ENCODE data around the gene HDDC2. TPM values are rescaled to one million over a fixed set of nuclear protein-coding genes. Genes with fewer than 3 reads are reported as not detected.

HDDC2 gene
- total RNA-seq, result 64.3 TPM

GRCh38 chr6:125301435-125302391 is at the start of gene HDDC2:
Gene HDDC2, minus strand, starts transcription at chr6:125301967. Its CDS starts 35 bp downstream, at chr6:125301932.
- peak; percentile 77 for ATAC-seq

- no peak for ATAC-seq
Measured at GRCh38 chr6:125346926-125347563, 45.3 kb upstream of the HDDC2 start.

- no peak for ATAC-seq
Measured at GRCh38 chr6:125346201-125346925, 44.6 kb upstream of the HDDC2 start.

GRCh38 chr6:125341460-125341859 is 39.7 kb upstream of the HDDC2 start:
- ATAC-seq, result no peak

GRCh38 chr6:125340991-125341390 is 39.2 kb upstream of the HDDC2 start:
- ATAC-seq, result no peak

GRCh38 chr6:125340175-125340835 is 38.5 kb upstream of the HDDC2 start:
- ATAC-seq, result no peak

GRCh38 chr6:125339653-125340052 is 37.9 kb upstream of the HDDC2 start:
- ATAC-seq, result no peak

GRCh38 chr6:125338381-125338780 is 36.6 kb upstream of the HDDC2 start:
- no peak for ATAC-seq

GRCh38 chr6:125337706-125338105 is 35.9 kb upstream of the HDDC2 start:
- ATAC-seq, result no peak

GRCh38 chr6:125332664-125333063 is 30.9 kb upstream of the HDDC2 start:
- no peak for ATAC-seq

GRCh38 chr6:125325586-125325985 is 23.8 kb upstream of the HDDC2 start:
- ATAC-seq, result no peak

GRCh38 chr6:125323376-125323775 is 21.6 kb upstream of the HDDC2 start:
- no peak for ATAC-seq

- ATAC-seq, result no peak
Measured at GRCh38 chr6:125316621-125317020, 14.9 kb upstream of the HDDC2 start.

- no peak for ATAC-seq
Measured at GRCh38 chr6:125315548-125315947, 13.8 kb upstream of the HDDC2 start.

GRCh38 chr6:125314009-125314581 is 12.3 kb upstream of the HDDC2 start:
- ATAC-seq, result peak; percentile 82

- ATAC-seq, result no peak
Measured at GRCh38 chr6:125312950-125313349, 11.2 kb upstream of the HDDC2 start.

GRCh38 chr6:125312478-125312877 is 10.7 kb upstream of the HDDC2 start:
- no peak for ATAC-seq

GRCh38 chr6:125310994-125311649 is 9.4 kb upstream of the HDDC2 start:
- peak; percentile 86 for ATAC-seq

GRCh38 chr6:125307964-125308615 is 6.3 kb upstream of the HDDC2 start:
- no peak for ATAC-seq

GRCh38 chr6:125307150-125307838 is 5.5 kb upstream of the HDDC2 start:
- peak; percentile 71 for ATAC-seq

Measured in esophagus mucosa (tissue), 1 donor.